GM18519 (cell line): ENCODE results near the gene GALNTL6.

Experiments used
- ATAC-seq: cut with Tn5 transposase; IDR thresholded peaks from one replicate; pipeline ENCODE4 v1.9.1; 2021; ENCODE audit warnings: mild to moderate bottlenecking, moderate library complexity; ENCODE audit not compliant: unreplicated experiment, low FRiP score

The GALNTL6 gene

GRCh38 chr4:172648471-172648870, 835.3 kb downstream of the GALNTL6 start:
- no peak for ATAC-seq

DNA sequence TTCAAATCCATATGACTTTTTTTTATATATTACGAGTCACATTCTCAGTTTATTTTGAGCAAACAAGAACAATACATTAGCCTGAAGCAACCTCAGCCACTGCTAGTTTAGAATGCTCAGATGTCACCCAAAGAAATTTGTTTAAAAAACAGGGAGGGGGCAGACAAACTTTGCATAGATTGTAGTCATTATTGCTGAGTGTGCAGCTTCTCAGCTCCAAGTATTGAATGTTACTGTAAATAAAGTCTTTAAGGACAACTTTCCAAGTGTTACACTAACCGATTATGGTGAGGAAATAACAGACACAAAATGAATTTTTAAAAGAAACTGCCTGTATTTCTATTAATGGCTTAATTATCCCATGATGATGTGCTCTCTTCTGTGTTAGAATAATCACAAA, 835.9 kb downstream of the GALNTL6 start:
- no peak for ATAC-seq

- no peak for ATAC-seq
These were observed 837.7 kb downstream of the GALNTL6 start for GRCh38 chr4:172650758-172651530.

- no peak for ATAC-seq
These were observed 838.8 kb downstream of the GALNTL6 start for GRCh38 chr4:172651961-172652360.

- no peak for ATAC-seq
These were observed 839.2 kb downstream of the GALNTL6 start for GRCh38 chr4:172652369-172652768.

- no peak for ATAC-seq
These were observed 840.5 kb downstream of the GALNTL6 start for GRCh38 chr4:172653676-172654075.

GRCh38 chr4:172654457-172654856, 841.3 kb downstream of the GALNTL6 start:
- no peak for ATAC-seq

GRCh38 chr4:172656055-172656454, 842.9 kb downstream of the GALNTL6 start:
- no peak for ATAC-seq

- no peak for ATAC-seq
These were observed 843.9 kb downstream of the GALNTL6 start for GRCh38 chr4:172657081-172657480.

DNA sequence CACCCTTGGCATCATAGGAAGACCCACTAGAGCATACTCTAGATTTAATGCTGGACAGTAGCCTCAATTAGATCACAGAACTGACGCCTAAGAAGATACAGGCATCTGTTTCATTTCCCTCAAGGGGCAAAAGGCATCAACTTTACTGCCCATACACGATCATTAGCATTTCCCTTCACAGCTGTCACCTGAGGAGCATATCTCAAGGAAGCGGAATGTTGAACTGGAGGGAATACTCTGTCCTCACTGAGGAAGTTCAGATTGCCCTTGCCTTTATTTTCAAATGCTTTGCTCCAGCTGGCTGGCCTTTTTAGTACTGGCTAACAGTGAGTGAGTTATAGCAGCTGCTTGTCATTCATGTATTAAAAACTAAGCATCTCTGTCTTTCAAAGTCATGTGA, 847.0 kb downstream of the GALNTL6 start:
- no peak for ATAC-seq

GRCh38 chr4:172662113-172662512, 848.9 kb downstream of the GALNTL6 start:
- ATAC-seq: no peak

DNA sequence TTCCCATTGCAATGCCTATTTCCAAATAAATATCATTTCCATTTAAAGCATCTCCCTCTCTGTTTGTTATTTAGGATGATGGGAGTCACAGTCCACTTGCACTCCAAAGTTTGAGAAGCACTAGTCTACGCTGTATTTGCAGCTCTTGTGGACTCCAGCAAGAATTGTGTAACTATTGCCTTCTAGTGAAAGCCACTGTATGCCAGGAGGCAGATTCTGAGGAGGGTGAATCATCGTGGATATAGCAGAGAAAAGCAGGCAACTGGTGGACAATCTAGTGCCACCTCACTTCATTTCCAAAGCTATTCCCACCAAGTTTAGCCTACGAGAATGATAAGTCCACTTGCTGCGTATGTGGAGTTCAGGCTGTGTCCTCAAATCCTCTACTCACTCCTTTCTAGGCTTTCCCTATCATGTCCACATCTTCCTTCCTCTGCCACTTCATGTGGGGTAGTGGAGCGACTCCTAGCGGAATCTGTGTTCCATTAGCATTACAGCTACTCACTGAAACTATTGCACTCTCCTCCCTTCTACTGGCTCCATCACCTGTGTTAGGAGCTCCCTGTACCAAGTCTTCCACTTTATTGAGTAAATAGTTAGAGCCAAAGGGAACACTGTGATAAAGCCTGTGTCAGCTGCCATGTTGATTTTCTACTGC, 853.6 kb downstream of the GALNTL6 start:
- peak; percentile 50 for ATAC-seq

GRCh38 chr4:172674811-172675210, 861.6 kb downstream of the GALNTL6 start:
- no peak for ATAC-seq

GRCh38 chr4:172675232-172675631, 862.0 kb downstream of the GALNTL6 start:
- ATAC-seq: no peak

- no peak for ATAC-seq
These were observed 867.5 kb downstream of the GALNTL6 start for GRCh38 chr4:172680691-172681090.

DNA sequence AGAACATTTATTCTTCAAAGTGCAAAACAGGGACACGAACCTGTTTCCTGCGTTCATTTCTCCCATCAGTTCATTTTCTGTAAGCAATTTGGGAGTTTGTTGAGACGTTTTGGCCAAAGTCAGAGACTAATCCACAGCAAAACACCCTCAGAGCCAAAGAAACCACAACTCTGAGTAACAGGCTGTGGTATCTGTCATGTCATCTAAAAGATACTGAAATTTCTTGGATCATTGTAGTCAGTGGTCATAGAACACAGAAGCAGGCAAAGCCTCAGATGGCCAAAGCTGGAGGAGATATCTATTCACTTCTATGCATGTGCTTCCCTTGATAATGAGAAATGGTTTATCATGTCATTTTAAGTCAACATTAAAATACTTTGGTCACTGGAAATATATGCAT, 869.8 kb downstream of the GALNTL6 start:
- ATAC-seq: no peak

DNA sequence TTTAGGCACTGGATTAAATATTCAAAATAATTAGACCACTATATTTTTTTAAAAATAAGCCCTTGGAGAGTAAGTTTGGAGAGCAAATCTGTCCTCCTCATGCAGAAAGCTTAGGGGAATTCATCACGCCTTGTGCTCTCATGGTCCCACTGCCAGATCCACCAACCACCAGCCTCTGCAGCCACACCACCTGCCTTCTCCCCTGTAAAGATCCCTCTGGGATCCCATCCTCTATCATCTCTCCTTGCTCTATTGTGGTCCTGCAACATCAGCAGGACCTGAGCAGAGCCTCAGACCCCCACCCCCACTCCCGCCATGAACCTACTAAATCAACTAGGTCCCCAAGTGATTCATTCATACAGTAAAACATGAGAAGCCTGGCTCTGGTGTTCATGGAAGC, 872.8 kb downstream of the GALNTL6 start:
- no peak for ATAC-seq

- ATAC-seq: no peak
These were observed 875.3 kb downstream of the GALNTL6 start for GRCh38 chr4:172688534-172688933.

DNA sequence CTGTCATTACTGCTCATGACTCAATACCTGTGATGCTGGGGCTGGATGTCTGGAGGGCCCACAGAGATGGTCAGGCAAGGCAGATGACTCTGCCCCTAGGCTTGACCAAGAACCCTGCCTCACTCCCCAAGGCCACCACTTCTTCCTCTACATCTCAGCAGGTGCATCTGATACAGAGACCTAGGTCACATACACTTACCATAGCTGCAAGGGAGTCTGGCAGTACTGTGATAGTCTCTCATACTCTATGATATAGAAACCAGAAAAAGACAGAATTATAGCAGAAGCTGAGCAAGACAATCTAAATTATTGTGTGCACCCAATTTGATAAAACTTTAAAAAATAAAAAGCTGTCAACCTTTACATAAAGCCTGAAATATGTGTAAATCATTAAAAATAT, 878.3 kb downstream of the GALNTL6 start:
- ATAC-seq: no peak

GRCh38 chr4:172692701-172693100, 879.5 kb downstream of the GALNTL6 start:
- no peak for ATAC-seq

GRCh38 chr4:172698256-172698655, 885.1 kb downstream of the GALNTL6 start:
- ATAC-seq: no peak

- ATAC-seq: no peak
These were observed 892.4 kb downstream of the GALNTL6 start for GRCh38 chr4:172705565-172705964.
